Chondrocyte (in vitro differentiated cells): Measurements from ENCODE around the gene TRMT10B. TPM values are rescaled to one million over a fixed set of nuclear protein-coding genes. Genes with fewer than 3 reads are reported as not detected.
A peak's percentile ranks its signal among the peaks of the same experiment; 100 is the strongest.
"Not testable (repeated sequence)": the region's sequence is repeated elsewhere in the genome, so short reads cannot be mapped to it uniquely, and the experiment has no call there.

ENCODE experiments used
- DNase-seq: peaks from one replicate; pipeline ENCODE4 v3.0.0; 2021; ENCODE audit warnings: mixed read lengths, low spot score
- H3K27ac Mint-ChIP-seq: one replicate; pipeline ENCODE4 v1.8.0; 2021; ENCODE audit warnings: mild to moderate bottlenecking, moderate library complexity, mixed read lengths; ENCODE audit not compliant: unreplicated experiment
- H3K27me3 Mint-ChIP-seq: 2 replicates; pipeline ENCODE4 v1.8.0; 2021; ENCODE audit warnings: low read depth, mixed read lengths
- H3K36me3 Mint-ChIP-seq: 2 replicates; pipeline ENCODE4 v1.8.0; 2021; ENCODE audit warnings: low read depth, mixed read lengths
- H3K4me1 Mint-ChIP-seq: 2 replicates; pipeline ENCODE4 v1.8.0; 2021; ENCODE audit warnings: low read depth, mild to moderate bottlenecking, mixed read lengths
- H3K4me3 Mint-ChIP-seq: one replicate; pipeline ENCODE4 v1.8.0; 2021; ENCODE audit warnings: mild to moderate bottlenecking, moderate library complexity, mixed read lengths; ENCODE audit not compliant: unreplicated experiment
- H3K9me3 Mint-ChIP-seq: 2 replicates; pipeline ENCODE4 v1.8.0; 2021; ENCODE audit warnings: low read depth, mixed read lengths
- total RNA-seq: library from RNA; stranded (reverse); gene quantifications from 3 replicates; pipeline ENCODE4 v1.2.1, GENCODE V29; 2021
- TF ChIP-seq, protein P1 (sequence below): fragments of 200-600 bp; sonication (generic); IDR thresholded peaks from 2 replicates; pipeline ENCODE4 v1.5.0; 2021; ENCODE audit warnings: antibody characterized with exemption, mild to moderate bottlenecking, moderate library complexity

TRMT10B gene
- total RNA-seq, 1 donor from 2014 or later = 5.7 TPM

GRCh38 chr9:37749129-37749528, 4.5 kb upstream of the TRMT10B start:
- Mint-ChIP-seq H3K27ac (no peak overlapping the region), H3K36me3 (no peaks in the 10 kb centered on the region), H3K4me3 (no peak overlapping the region), H3K27me3 (peaks cover 6% of the 10 kb centered on the region), H3K9me3 (no peaks in the 10 kb centered on the region), H3K4me1 (peaks cover 8% of the 10 kb centered on the region)
- no peak for DNase-seq
- TF ChIP-seq, protein P1, sequence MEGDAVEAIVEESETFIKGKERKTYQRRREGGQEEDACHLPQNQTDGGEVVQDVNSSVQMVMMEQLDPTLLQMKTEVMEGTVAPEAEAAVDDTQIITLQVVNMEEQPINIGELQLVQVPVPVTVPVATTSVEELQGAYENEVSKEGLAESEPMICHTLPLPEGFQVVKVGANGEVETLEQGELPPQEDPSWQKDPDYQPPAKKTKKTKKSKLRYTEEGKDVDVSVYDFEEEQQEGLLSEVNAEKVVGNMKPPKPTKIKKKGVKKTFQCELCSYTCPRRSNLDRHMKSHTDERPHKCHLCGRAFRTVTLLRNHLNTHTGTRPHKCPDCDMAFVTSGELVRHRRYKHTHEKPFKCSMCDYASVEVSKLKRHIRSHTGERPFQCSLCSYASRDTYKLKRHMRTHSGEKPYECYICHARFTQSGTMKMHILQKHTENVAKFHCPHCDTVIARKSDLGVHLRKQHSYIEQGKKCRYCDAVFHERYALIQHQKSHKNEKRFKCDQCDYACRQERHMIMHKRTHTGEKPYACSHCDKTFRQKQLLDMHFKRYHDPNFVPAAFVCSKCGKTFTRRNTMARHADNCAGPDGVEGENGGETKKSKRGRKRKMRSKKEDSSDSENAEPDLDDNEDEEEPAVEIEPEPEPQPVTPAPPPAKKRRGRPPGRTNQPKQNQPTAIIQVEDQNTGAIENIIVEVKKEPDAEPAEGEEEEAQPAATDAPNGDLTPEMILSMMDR = no peak

DNA sequence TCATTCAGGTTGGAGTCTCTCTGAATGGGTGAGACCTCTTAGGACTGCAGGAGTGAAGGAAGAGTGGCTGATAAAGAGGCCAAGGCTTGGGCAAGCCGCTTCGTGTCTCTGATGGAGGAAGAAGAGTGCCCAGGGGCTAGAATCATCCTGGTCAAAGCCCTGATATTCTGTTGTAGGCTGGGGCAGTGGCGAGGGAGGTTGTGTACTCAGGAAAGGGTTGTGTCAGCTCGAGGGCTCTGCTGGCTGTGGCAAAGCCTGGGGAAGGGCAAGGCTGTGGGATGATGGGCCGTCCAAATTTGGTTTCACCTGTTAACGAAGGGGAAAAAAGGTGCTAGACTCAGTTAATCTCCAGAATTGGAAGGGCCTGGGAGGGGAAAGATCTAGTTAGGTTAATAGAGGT, 2.4 kb upstream of the TRMT10B start:
- TF ChIP-seq, protein P1 = no peak
- Mint-ChIP-seq H3K27me3 (no peaks in the 10 kb centered on the region), H3K9me3 (no peaks in the 10 kb centered on the region), H3K4me1 (peaks cover 14% of the 10 kb centered on the region), H3K27ac (no peak overlapping the region), H3K36me3 (no peaks in the 10 kb centered on the region), H3K4me3 (no peak overlapping the region)
- DNase-seq = no peak

DNA sequence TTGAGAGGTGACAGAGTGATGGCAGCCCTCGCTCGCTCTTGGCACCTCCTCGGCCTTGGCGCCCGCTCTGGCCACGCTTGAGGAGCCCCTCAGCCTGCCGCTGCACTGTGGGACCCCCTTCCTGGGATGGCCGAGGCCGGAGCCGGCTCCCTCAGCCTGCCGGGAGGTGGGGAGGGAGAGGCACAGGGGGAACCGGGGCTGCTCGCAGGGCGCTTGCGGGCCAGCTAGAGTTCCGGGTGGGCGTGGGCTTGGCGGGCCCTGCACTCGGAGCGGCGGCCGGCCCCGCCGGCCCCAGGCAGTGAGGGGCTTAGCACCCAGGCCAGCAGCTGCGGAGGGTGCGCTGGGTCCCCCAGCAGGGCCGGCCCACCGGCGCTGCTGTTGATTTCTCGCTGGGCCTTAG, 1.9 kb upstream of the TRMT10B start:
- H3K4me3 Mint-ChIP-seq, H3K27me3 Mint-ChIP-seq, H3K9me3 Mint-ChIP-seq, H3K36me3 Mint-ChIP-seq, H3K27ac Mint-ChIP-seq, DNase-seq: not testable (repeated sequence)
- peaks cover 14% of the 10 kb centered on the region for H3K4me1 Mint-ChIP-seq

DNA sequence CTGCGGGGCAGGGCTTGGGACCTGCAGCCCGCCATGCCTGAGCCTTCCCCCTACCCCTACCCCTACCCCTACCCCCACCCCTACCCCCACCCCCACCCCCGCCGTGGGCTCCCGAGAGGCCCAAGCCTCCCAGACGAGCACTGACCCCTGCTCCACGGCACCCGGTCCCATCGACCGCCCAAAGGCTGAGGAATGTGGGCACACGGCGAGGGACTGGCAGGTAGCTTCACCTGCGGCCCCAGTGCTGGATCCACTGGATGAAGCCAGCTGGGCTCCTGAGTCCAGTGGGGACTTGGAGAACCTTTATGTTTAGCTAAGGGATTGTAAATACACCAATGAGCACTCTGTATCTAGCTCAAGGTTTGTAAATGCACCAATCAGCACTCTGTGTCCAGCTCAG, 1.5 kb upstream of the TRMT10B start:
- not testable (repeated sequence) for H3K36me3 Mint-ChIP-seq, DNase-seq, H3K27ac Mint-ChIP-seq, H3K4me3 Mint-ChIP-seq, H3K9me3 Mint-ChIP-seq, H3K27me3 Mint-ChIP-seq
- H3K4me1 Mint-ChIP-seq = peaks cover 14% of the 10 kb centered on the region

DNA sequence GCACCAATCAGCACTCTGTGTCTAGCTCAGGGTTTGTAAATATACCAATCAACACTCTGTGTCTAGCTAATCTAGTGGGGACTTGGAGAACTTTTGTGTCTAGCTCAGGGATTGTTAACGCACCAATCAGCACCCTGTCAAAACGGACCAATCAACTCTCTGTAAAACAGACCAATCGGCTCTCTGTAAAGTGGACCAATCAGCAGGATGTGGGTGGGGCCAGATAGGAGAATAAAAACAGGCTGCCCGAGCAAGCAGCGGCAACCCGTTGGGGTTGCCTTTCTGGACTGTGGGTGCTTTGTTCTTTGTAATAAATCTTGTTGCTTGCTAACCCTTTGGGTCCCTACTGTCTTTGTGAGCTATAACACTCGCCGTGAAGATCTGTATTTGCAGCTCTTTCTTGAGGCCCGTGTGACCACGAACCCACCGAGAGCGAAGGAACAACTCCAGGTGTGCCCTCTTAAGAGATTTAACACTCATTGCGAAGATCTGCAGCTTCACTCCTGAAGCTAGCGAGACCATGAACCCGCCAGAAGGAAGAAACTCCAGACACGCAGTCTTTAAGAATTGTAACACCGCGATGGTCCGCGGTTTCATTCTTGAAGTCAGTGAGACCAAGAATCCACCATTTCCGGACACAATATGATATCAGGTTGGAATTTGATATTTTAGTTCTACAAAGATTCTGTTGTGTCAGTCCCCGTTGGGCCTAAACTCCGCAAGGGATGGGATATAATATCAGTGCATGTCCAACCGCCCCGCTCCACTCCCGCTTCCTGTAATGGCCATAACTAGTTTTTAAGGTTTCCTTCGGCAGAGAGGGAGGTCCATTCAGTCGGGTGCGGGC, 740 bp upstream of the TRMT10B start:
- Mint-ChIP-seq H3K27ac (peak overlapping the region; percentile 93), H3K36me3 (no peaks in the 10 kb centered on the region), H3K4me3 (peak overlapping the region; percentile 98), H3K9me3 (no peaks in the 10 kb centered on the region), H3K27me3 (no peaks in the 10 kb centered on the region), H3K4me1 (peaks cover 14% of the 10 kb centered on the region)
- DNase-seq = no peak
- TF ChIP-seq, protein P1 = no peak

DNA sequence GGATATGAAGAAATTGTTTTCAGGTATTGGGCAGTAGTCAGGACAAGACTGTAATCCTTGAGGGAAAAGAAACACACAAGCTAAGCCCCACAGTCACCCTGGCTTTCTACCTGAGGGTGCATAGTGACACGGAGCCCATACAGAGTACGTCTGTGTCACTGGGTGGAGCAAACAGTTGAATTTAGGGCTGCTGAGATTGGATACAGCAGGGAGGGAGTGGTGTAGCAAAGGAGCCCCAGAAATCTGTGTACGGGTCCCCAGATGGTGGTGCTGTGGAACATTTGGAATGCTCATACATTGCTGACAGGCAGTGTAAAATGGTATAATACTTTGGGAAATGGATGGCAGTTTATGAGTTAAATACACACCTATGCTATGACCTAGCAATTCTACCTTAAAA, 5.1 kb downstream of the TRMT10B start:
- TF ChIP-seq, protein P1 = no peak

More for the DNA sequence above, 5.1 kb downstream of the TRMT10B start:
- DNase-seq = no peak
- no peak overlapping the region for H3K27ac Mint-ChIP-seq
- H3K27me3 Mint-ChIP-seq = no peaks in the 10 kb centered on the region
- peaks cover 20% of the 10 kb centered on the region for H3K4me1 Mint-ChIP-seq
- H3K36me3 Mint-ChIP-seq = peaks cover 5% of the 10 kb centered on the region
- no peak overlapping the region for H3K4me3 Mint-ChIP-seq
- no peaks in the 10 kb centered on the region for H3K9me3 Mint-ChIP-seq
